Smooth muscle cell (in vitro differentiated cells): ENCODE measurements around the gene GIGYF2. TPM values are rescaled to one million over a fixed set of nuclear protein-coding genes. Genes with fewer than 3 reads are reported as not detected.

Source experiments
- DNase-seq: peaks from one replicate; lab custom pipeline; 2025; ENCODE audit not compliant: unreplicated experiment; lab: John Stamatoyannopoulos, UW
- H2AFZ ChIP-seq: fragments of 200-600 bp; sonication (generic); 2 replicates; pipeline ENCODE4 v1.6.0; 2016; ENCODE audit warnings: antibody characterized with exemption, low read depth, mild to moderate bottlenecking
- H3F3A ChIP-seq: fragments of 200-600 bp; sonication (generic); 2 replicates; pipeline ENCODE4 v1.6.0; 2017; ENCODE audit warnings: antibody characterized with exemption, low read depth
- H3K27ac ChIP-seq: fragments of 200-600 bp; sonication (generic); 2 replicates; pipeline ENCODE4 v1.5.1; 2016; ENCODE audit warnings: low read depth, mild to moderate bottlenecking
- H3K27me3 ChIP-seq: fragments of 200-600 bp; sonication (generic); 2 replicates; pipeline ENCODE4 v1.6.1; 2016; ENCODE audit warnings: low read depth, mild to moderate bottlenecking
- H3K36me3 ChIP-seq: fragments of 200-600 bp; sonication (generic); 2 replicates; pipeline ENCODE4 v1.5.1; 2016; ENCODE audit warnings: low read depth
- H3K4me1 ChIP-seq: fragments of 200-600 bp; sonication (generic); 2 replicates; pipeline ENCODE4 v1.5.1; 2016; ENCODE audit warnings: low read depth
- H3K4me2 ChIP-seq: fragments of 200-600 bp; sonication (generic); 2 replicates; pipeline ENCODE4 v1.6.0; 2016; ENCODE audit warnings: mild to moderate bottlenecking
- H3K4me3 ChIP-seq: fragments of 200-600 bp; sonication (generic); 2 replicates; pipeline ENCODE4 v1.5.1; 2016; ENCODE audit warnings: mild to moderate bottlenecking
- H3K79me2 ChIP-seq: fragments of 200-600 bp; sonication (generic); 2 replicates; pipeline ENCODE4 v1.6.0; 2016; ENCODE audit warnings: low read depth, mild to moderate bottlenecking
- H3K9ac ChIP-seq: fragments of 200-600 bp; sonication (generic); 2 replicates; pipeline ENCODE4 v1.6.0; 2016; ENCODE audit warnings: low read depth
- H3K9me3 ChIP-seq: fragments of 200-600 bp; sonication (generic); replicated peaks from 2 replicates; pipeline ENCODE4 v1.5.1; 2016; ENCODE audit warnings: low read depth
- H4K20me1 ChIP-seq: fragments of 200-600 bp; sonication (generic); 2 replicates; pipeline ENCODE4 v1.6.0; 2016; ENCODE audit warnings: low read depth
- CTCF ChIP-seq: fragments of 200-600 bp; sonication (generic); IDR thresholded peaks from 2 replicates; pipeline ENCODE4 v1.5.1; 2017; ENCODE audit warnings: borderline replicate concordance, mild to moderate bottlenecking, antibody characterized with exemption; ENCODE audit not compliant: insufficient read depth, poor library complexity, severe bottlenecking
- WGBS: methylation state at CpG from one replicate; pipeline ENCODE4 v1.1.7; 2016; ENCODE audit warnings: low lambda C conversion rate; 5-methylcytosine and 5-hydroxymethylcytosine counted together
- polyA plus RNA-seq: library from polyadenylated mRNA; unstranded; fragments of >200 nt; fragmentation: Nextera tagmentation; extraction: Ambion mirVana; gene quantifications from 2 replicates; pipeline ENCODE4 v1.2.1, GENCODE V29; 2016
- total RNA-seq: library from RNA; depleted of rRNA; stranded (reverse); fragments of >200 nt; gene quantifications from 2 replicates; pipeline ENCODE4 v1.2.3, GENCODE V29; 2014

The GIGYF2 gene
- total and polyA plus RNA-seq, 2 experiments from 2014 or later, result 16.2 to 57.6 TPM

GRCh38 chr2:232833830-232834229, 136.7 kb downstream of the GIGYF2 start:
- no peak for DNase-seq
- Histone ChIP-seq H3K36me3 (peaks cover 7% of the 10 kb centered on the region), H3K79me2 (no peaks in the 10 kb centered on the region)

GRCh38 chr2:232835687-232836208, 138.6 kb downstream of the GIGYF2 start:
- Histone ChIP-seq H3K36me3 (peaks cover 15% of the 10 kb centered on the region), H3K27me3 (no peaks in the 10 kb centered on the region), H3F3A (no peaks in the 10 kb centered on the region), H3K4me1 (no peaks in the 10 kb centered on the region), H3K27ac (no peak overlapping the region), H2AFZ (no peak overlapping the region), H3K4me2 (no peak overlapping the region), H3K9ac (no peak overlapping the region), H3K79me2 (no peaks in the 10 kb centered on the region), H3K9me3 (no peaks in the 10 kb centered on the region), H4K20me1 (peaks cover 36% of the 10 kb centered on the region), H3K4me3 (no peak overlapping the region)
- 81% methylated on average over 14 of the region's 14 CpGs for WGBS
- TF ChIP-seq CTCF, result no peak
- no peak for DNase-seq

More at GRCh38 chr2:232833830-232834229, 136.7 kb downstream of the GIGYF2 start:
- no peaks in the 10 kb centered on the region for H3K9me3 ChIP-seq
- no peak overlapping the region for H3K4me2 ChIP-seq
- no peak overlapping the region for H3K27ac ChIP-seq
- no peaks in the 10 kb centered on the region for H3F3A ChIP-seq
- H3K4me1 ChIP-seq, result no peaks in the 10 kb centered on the region
- no peak overlapping the region for H2AFZ ChIP-seq
- no peak for TF ChIP-seq CTCF
- no peak overlapping the region for H3K4me3 ChIP-seq
- no peak overlapping the region for H3K9ac ChIP-seq
- 95% methylated on average over 1 of the region's 1 CpG for WGBS
- peaks cover 33% of the 10 kb centered on the region for H4K20me1 ChIP-seq
- no peaks in the 10 kb centered on the region for H3K27me3 ChIP-seq

GRCh38 chr2:232836934-232837333, 139.8 kb downstream of the GIGYF2 start:
- no peaks in the 10 kb centered on the region for H3K9me3 ChIP-seq
- peaks cover 15% of the 10 kb centered on the region for H3K36me3 ChIP-seq
- H3K9ac ChIP-seq, result no peak overlapping the region
- no peak for DNase-seq
- no peak overlapping the region for H3K27ac ChIP-seq
- H3K4me1 ChIP-seq, result no peaks in the 10 kb centered on the region
- TF ChIP-seq CTCF, result no peak
- H2AFZ ChIP-seq, result no peak overlapping the region
- H3K27me3 ChIP-seq, result no peaks in the 10 kb centered on the region
- H4K20me1 ChIP-seq, result peaks cover 39% of the 10 kb centered on the region
- no peaks in the 10 kb centered on the region for H3K79me2 ChIP-seq
- WGBS, result 98% methylated on average over 4 of the region's 4 CpGs
- H3K4me2 ChIP-seq, result no peak overlapping the region
- H3K4me3 ChIP-seq, result no peak overlapping the region
- no peaks in the 10 kb centered on the region for H3F3A ChIP-seq

- Histone ChIP-seq H3K27me3 (no peaks in the 10 kb centered on the region), H3K4me1 (no peaks in the 10 kb centered on the region), H3K4me2 (no peak overlapping the region), H2AFZ (no peak overlapping the region), H3K36me3 (peaks cover 12% of the 10 kb centered on the region), H3F3A (no peaks in the 10 kb centered on the region), H3K27ac (no peak overlapping the region), H4K20me1 (peaks cover 48% of the 10 kb centered on the region), H3K9me3 (no peaks in the 10 kb centered on the region), H3K4me3 (no peak overlapping the region), H3K79me2 (no peaks in the 10 kb centered on the region), H3K9ac (no peak overlapping the region)
- no peak for DNase-seq
- 76% methylated on average over 2 of the region's 2 CpGs for WGBS
- TF ChIP-seq CTCF, result no peak
These were observed 141.3 kb downstream of the GIGYF2 start for GRCh38 chr2:232838406-232838874.
